ENCODE results near the gene PCDH1. TPM values are rescaled to one million over a fixed set of nuclear protein-coding genes. Genes with fewer than 3 reads are reported as not detected.

Gene PCDH1
- total RNA-seq, 6 experiments from 2014 or later, result 20.8 to 44.1 (median 29.4) TPM

GRCh38 chr5:141875795-141876627 is 2.2 kb downstream of the PCDH1 start:
- Histone ChIP-seq H3K27ac (peak overlapping the region; percentile 19 to 70 (median 63)), H3K4me1 (peaks cover 0 to 23% (median 3%) of the 10 kb centered on the region in 4 donors), H3K27me3 (no peaks in the 10 kb centered on the region), H3K4me3 (peak overlapping the region; percentile 70 to 84 (median 80)), H3K9me3 (no peaks in the 10 kb centered on the region), H3K36me3 (no peaks in the 10 kb centered on the region)
- TF ChIP-seq CTCF (IDR thresholded peaks at IDR 0.05) (no peak), POLR2A (IDR thresholded peaks at IDR 0.05) (peak; percentile 32)
- DNase-seq (peak in 2 of 3 donors; percentile 54 to 57), ATAC-seq (peak in 3 of 4 donors; percentile 1 to 6 (median 6))
- intact Hi-C loops (cut with DNase I), result no loop called here
- 4% methylated on average over 11 of the region's 65 CpGs for WGBS (ENCODE audit: insufficient coverage, low coverage, low lambda C conversion rate, missing lambda C conversion rate)

- H3K27me3 ChIP-seq, result no peaks in the 10 kb centered on the region
- TF ChIP-seq POLR2A (IDR thresholded peaks at IDR 0.05) (no peak), CTCF (IDR thresholded peaks at IDR 0.05) (no peak)
- peaks cover 0 to 31% (median 3%) of the 10 kb centered on the region in 4 donors for H3K4me1 ChIP-seq
- H3K27ac ChIP-seq, result peak overlapping the region; percentile 44 to 75 (median 70)
- H3K9me3 ChIP-seq, result no peaks in the 10 kb centered on the region
- intact Hi-C loops (cut with DNase I), result no loop called here
- H3K4me3 ChIP-seq, result peak overlapping the region; percentile 70 to 84 (median 80)
- WGBS (ENCODE audit: insufficient coverage, low coverage, low lambda C conversion rate, missing lambda C conversion rate), result 20% methylated on average over 9 of the region's 9 CpGs
- no peaks in the 10 kb centered on the region for H3K36me3 ChIP-seq
- ATAC-seq, result no peak
- peak in 1 of 3 donors; percentile 40 for DNase-seq
Measured at GRCh38 chr5:141875022-141875740, 3.0 kb downstream of the PCDH1 start.

- H3K36me3 ChIP-seq, result no peaks in the 10 kb centered on the region
- H3K27me3 ChIP-seq, result no peaks in the 10 kb centered on the region
- peak overlapping the region; percentile 70 to 84 (median 80) for H3K4me3 ChIP-seq
- TF ChIP-seq CTCF (IDR thresholded peaks at IDR 0.05) (no peak), POLR2A (IDR thresholded peaks at IDR 0.05) (peak; percentile 76)
- peaks cover 0 to 31% (median 3%) of the 10 kb centered on the region in 4 donors for H3K4me1 ChIP-seq
- peak; percentile 81 to 95 (median 93) for DNase-seq
- ATAC-seq, result peak; percentile 60 to 74 (median 67)
- WGBS (ENCODE audit: insufficient coverage, low coverage, low lambda C conversion rate, missing lambda C conversion rate), result 12% methylated on average over 13 of the region's 16 CpGs
- peak overlapping the region; percentile 44 to 75 (median 70) for H3K27ac ChIP-seq
- intact Hi-C loops (cut with DNase I), result no loop called here
- H3K9me3 ChIP-seq, result no peaks in the 10 kb centered on the region
Measured at GRCh38 chr5:141874262-141874964, 3.8 kb downstream of the PCDH1 start.

- Histone ChIP-seq H3K27me3 (no peaks in the 10 kb centered on the region), H3K36me3 (peaks cover 0 to under 1% (median 0%) of the 10 kb centered on the region in 4 donors), H3K9me3 (no peaks in the 10 kb centered on the region), H3K27ac (peak overlapping the region; percentile 44 to 75 (median 70)), H3K4me3 (peak overlapping the region in 2 of 3 donors; percentile 29 to 84), H3K4me1 (peaks cover 0 to 29% (median 3%) of the 10 kb centered on the region in 4 donors)
- no peak for ATAC-seq
- DNase-seq, result no peak
- TF ChIP-seq CTCF (IDR thresholded peaks at IDR 0.05) (no peak), POLR2A (IDR thresholded peaks at IDR 0.05) (no peak)
- intact Hi-C loops (cut with DNase I), result no loop called here
- 30% methylated on average over 3 of the region's 3 CpGs for WGBS (ENCODE audit: insufficient coverage, low coverage, low lambda C conversion rate, missing lambda C conversion rate)
Measured at GRCh38 chr5:141873933-141874261, 4.3 kb downstream of the PCDH1 start.

Measured in right lobe of liver (tissue), 6 donors.